Retinal pigment epithelial cell (primary cell): Measurements from ENCODE around the gene ANKRD33.

Source experiments
- DNase-seq: peaks from one replicate; pipeline ENCODE4 v3.0.0-alpha.2; 2010; ENCODE audit warnings: low read depth
- H3K4me3 ChIP-seq: 2 replicates; pipeline ENCODE4 v1.5.1; 2011; ENCODE audit warnings: mild to moderate bottlenecking, low read length, control low read depth, moderate library complexity
- CTCF ChIP-seq: conservative IDR thresholded peaks from 2 replicates; pipeline ENCODE4 v1.5.1; 2011; ENCODE audit warnings: low read depth, low read length, control low read depth, inconsistent platforms

Gene ANKRD33

GRCh38 chr12:51926718-51927117, 38.8 kb downstream of the ANKRD33 start:
- no peak overlapping the region for H3K4me3 ChIP-seq
- no peak for DNase-seq
- peak; percentile 64 for TF ChIP-seq CTCF

DNA sequence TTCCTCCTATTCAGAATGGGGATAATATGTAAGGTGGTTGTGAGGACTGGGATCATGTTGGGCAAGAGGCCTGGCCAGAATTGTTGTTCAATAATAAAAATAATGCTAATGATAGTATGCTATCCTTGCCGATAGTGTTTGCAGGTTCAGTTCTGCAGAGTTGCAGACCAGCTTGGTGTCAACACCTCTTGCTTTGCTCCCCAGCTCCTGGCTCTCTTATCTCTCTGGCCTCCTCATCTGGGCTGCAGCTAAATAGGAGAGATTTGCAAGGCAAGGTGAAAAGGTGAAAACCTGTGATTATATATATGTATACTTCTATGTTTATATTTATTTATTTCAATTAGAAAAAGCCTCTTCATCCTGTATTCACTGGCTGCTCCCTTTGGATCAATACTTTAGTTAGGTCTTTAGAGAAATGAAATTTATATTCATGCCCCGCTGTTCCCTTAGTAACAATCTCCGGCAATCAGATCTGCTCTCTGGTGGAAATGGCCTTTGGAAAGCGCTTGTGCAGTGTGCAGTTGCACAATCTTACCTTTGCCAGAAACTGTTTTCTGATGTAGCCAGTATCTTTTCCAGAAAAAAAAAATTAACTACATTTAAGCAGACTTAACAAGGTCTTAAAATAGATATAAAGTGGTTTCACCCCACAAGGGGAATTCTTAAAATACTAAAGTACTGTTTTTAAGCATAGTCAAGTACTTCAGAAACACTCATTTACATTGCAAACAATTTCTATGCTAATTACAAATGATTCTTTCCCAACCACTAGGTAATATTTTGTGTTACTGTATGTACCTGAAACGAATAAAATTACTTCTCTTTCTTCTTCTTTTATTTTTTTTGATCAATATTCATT, 44.5 kb downstream of the ANKRD33 start:
- no peak for DNase-seq
- no peak for TF ChIP-seq CTCF
- H3K4me3 ChIP-seq: no peak overlapping the region

GRCh38 chr12:51934080-51934479, 46.2 kb downstream of the ANKRD33 start:
- no peak for DNase-seq
- H3K4me3 ChIP-seq: no peak overlapping the region
- no peak for TF ChIP-seq CTCF

- TF ChIP-seq CTCF: no peak
- DNase-seq: no peak
Measured at GRCh38 chr12:51937926-51938325, 50.0 kb downstream of the ANKRD33 start.

DNA sequence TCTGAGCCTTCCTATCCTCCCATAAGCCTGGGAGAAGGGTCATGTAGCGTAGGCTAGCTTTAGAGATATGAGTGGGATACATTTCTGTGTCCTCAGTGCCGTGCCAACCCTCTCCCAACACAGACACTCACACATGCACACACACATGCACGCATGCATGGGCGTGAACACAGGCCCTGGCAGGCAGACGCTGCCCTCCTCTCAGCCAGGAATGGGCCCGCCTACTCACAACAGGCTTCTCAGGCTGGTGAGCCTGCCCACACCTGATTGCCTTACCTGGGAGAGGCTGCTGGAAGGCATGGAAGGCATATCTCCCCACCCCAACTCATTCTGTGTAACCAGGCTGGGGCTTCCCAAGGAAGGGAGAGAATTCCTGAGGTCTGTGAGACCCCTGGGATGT, 50.8 kb downstream of the ANKRD33 start:
- no peak for DNase-seq
- no peak overlapping the region for H3K4me3 ChIP-seq
- no peak for TF ChIP-seq CTCF

More at GRCh38 chr12:51937926-51938325, 50.0 kb downstream of the ANKRD33 start:
- H3K4me3 ChIP-seq: no peak overlapping the region

DNA sequence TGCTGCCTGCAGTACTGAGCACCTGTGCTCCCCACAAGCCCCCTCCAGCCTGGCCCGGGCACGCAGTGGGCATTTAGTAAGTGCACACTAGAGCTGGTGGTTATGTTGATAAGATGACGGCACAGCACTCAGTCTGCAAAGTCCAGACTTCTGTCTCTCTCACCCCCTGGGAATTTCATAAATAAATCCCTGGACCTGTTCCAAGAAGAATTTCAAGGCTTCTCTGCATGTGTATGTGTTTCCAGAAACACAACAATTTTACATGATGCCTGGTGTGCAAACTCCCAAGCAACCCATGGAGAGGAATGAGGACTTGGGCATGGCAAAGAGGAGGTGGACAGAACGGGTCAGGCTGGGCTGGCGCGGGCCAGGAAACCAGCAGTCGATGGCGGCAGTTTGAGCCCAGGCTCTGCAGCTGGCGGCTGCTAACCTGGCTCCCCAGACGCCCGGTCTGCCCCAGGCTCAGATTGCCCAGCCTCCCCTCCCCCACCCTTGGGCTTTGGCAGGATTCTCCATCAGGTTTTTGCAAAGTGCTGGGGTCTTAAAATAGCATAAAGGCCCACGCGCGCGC, 53.2 kb downstream of the ANKRD33 start:
- TF ChIP-seq CTCF: no peak
- H3K4me3 ChIP-seq: peak overlapping the region; percentile 19
- peak; percentile 66 for DNase-seq
